GM12892 (cell line): Measurements from ENCODE around the gene MOV10L1. TPM values are rescaled to one million over a fixed set of nuclear protein-coding genes. Genes with fewer than 3 reads are reported as not detected.

Experiments
- DNase-seq: peaks from one replicate; pipeline ENCODE4 v3.0.0; 2011; ENCODE audit not compliant: insufficient read length
- FAIRE-seq: peaks from 2 replicates; lab custom pipeline; 2011; peaks lifted over from hg19 to GRCh38; lab: Jason Lieb, UNC
- POLR2A ChIP-seq: IDR thresholded peaks from 2 replicates; pipeline ENCODE4 v1.6.1; 2011; ENCODE audit warnings: low read depth, low read length, control low read depth
- POLR2AphosphoS5 ChIP-seq: IDR thresholded peaks from 2 replicates; pipeline ENCODE4 v1.6.1; 2011; ENCODE audit warnings: low read depth, low read length, control low read depth
- TAF1 ChIP-seq: IDR thresholded peaks from 2 replicates; pipeline ENCODE4 v1.6.1; 2011; ENCODE audit warnings: low read depth, mild to moderate bottlenecking, control low read depth, low read length, borderline replicate concordance
- polyA plus RNA-seq: library from polyadenylated mRNA; unstranded; fragments of >200 nt; gene quantifications from one replicate; pipeline ENCODE4 v1.2.1, GENCODE V29; 2012; ENCODE audit warnings: missing spikeins, inconsistent platforms; ENCODE audit not compliant: missing spikeins

Gene MOV10L1
- polyA plus RNA-seq, result 0.15 TPM

- DNase-seq, result no peak
- no peak for FAIRE-seq
- TF ChIP-seq TAF1, result no peak
- no peak for TF ChIP-seq POLR2A
- TF ChIP-seq POLR2AphosphoS5, result no peak
Measured at GRCh38 chr22:50089682-50090411, at the start of gene MOV10L1. Gene MOV10L1 (plus strand): TSS chr22:50090006. CDS start chr22:50090089, 83 bp downstream.

- TF ChIP-seq POLR2AphosphoS5, result no peak
- TF ChIP-seq POLR2A, result no peak
- TF ChIP-seq TAF1, result no peak
- DNase-seq, result no peak
Measured at GRCh38 chr22:50040717-50041116, 49.1 kb upstream of the MOV10L1 start.

GRCh38 chr22:50041361-50042065, 48.3 kb upstream of the MOV10L1 start:
- DNase-seq, result no peak
- no peak for FAIRE-seq
- TF ChIP-seq POLR2A, result no peak
- no peak for TF ChIP-seq POLR2AphosphoS5
- TF ChIP-seq TAF1, result no peak

More at GRCh38 chr22:50040717-50041116, 49.1 kb upstream of the MOV10L1 start:
- no peak for FAIRE-seq

GRCh38 chr22:50044485-50045118, 45.2 kb upstream of the MOV10L1 start:
- DNase-seq (no peak), FAIRE-seq (no peak)
- TF ChIP-seq TAF1 (no peak), POLR2AphosphoS5 (no peak)

DNA sequence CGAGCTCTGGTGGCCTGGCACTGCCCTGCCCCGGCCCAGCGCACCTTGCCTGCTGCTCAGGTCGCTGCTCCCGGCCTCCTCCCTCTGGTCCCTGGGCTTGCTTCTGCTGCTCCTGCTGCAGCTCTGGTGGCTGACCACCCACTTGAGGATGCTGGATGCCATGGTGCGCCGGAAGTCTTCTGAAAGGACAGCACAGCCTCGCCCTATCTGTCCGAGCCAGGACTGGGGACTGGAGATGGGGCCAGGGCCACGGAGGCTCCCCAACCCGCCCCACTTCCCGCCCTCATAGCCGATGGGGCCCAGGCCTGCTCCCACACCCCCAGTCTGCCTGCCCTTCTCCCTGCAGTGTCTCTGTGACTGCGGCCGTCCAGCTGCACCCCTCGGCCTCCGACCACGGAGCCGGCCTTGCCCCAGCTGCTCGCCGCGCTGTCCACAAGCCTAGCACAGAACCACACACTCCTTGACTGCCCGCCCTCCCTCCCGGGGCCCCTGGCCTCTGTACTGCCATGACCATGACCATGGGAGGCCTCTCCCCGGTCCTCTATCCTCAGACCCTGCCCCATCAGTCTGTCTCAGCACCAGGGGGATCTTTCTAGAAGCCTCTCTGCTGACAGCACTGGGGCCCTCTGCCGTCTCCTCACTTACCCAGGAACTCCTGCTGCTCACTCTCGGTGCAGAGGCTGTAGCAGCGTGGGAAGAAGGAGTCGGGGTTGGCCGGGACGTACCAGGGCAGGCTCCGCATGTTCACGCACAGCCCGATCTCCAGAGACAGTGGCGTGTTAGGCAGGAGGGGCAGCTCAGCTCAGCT, 44.4 kb upstream of the MOV10L1 start:
- FAIRE-seq (no peak), DNase-seq (no peak)
- no peak for TF ChIP-seq POLR2AphosphoS5
- TF ChIP-seq POLR2A, result no peak
- TF ChIP-seq TAF1, result no peak

GRCh38 chr22:50046019-50046415, 43.8 kb upstream of the MOV10L1 start:
- FAIRE-seq (no peak), DNase-seq (no peak)
- TF ChIP-seq POLR2AphosphoS5 (no peak), POLR2A (no peak), TAF1 (no peak)

DNA sequence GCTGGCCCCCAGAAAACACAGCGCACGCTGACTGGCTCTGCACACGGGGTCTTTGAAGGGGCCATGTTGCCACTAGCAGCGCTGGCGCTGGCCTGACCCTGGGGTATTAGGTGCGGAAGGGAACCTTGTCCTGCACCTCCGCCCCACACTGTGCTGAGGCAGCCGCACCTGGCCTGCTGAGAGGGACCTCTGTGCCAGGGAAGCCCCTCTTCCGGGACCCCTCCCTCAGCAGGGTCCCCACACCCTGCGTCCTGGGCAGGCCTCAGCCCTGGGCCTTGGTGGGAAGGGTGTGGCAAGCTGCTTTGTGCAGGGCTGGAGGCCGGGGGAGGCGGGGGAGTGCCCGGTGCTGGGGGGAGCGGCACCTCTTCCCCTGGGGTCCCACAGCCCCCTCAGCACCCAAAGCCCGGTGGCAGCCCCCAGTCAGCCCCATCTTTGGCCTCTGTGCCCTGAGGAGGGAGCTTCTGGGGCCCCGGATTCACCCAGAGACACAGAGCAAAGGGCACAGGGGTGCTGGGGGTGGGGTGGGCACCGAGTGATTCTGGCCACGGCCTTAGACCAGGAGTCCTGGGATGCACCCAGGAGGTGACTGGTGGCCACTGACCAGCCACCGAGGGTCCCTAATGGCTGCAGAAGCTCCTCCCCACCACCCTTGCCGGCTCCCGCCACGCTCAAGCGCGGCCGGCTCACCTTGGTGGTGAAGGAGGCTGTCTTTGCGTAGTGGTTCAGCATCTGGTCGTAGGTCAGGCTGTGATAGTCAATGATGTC, 43.1 kb upstream of the MOV10L1 start:
- no peak for TF ChIP-seq POLR2AphosphoS5
- no peak for TF ChIP-seq TAF1
- no peak for TF ChIP-seq POLR2A
- FAIRE-seq, result no peak
- DNase-seq, result no peak

DNA sequence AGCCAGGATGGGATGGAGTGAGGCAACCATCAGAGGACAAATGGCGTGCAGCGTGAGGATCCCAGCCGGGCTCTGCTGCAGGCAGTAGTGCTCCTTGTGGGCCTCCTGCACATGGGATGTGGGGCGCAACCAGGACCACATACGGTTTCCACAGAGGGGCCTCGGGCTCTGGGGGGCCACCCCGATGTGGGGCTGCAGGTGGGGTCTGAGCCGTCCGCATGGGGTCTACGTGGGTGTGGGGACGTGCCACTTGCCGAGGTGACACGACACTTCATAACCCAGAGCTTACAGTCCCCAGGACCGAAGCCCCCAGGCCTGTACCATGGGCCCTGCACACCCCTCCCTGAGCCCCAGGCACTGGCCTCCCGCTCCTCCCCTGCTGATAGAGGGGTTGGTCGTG, 42.5 kb upstream of the MOV10L1 start:
- FAIRE-seq, result no peak
- no peak for DNase-seq
- TF ChIP-seq TAF1 (no peak), POLR2AphosphoS5 (no peak), POLR2A (no peak)

GRCh38 chr22:50048061-50048765, 41.6 kb upstream of the MOV10L1 start:
- no peak for DNase-seq
- no peak for FAIRE-seq
- TF ChIP-seq TAF1, result no peak
- no peak for TF ChIP-seq POLR2A
- TF ChIP-seq POLR2AphosphoS5, result no peak

- TF ChIP-seq POLR2A, result no peak
- TF ChIP-seq POLR2AphosphoS5, result no peak
- TF ChIP-seq TAF1, result no peak
- DNase-seq, result no peak
- no peak for FAIRE-seq
Measured at GRCh38 chr22:50048836-50049235, 41.0 kb upstream of the MOV10L1 start.
